PFSK-1 (cell line): Measurements from ENCODE around the gene XRCC3.

Experiments used
- FOXP2 ChIP-seq: optimal IDR thresholded peaks from 2 replicates; pipeline ENCODE3; 2011; ENCODE audit warnings: borderline replicate concordance, control low read depth, inconsistent platforms; ENCODE audit not compliant: insufficient read depth; ENCODE audit errors: extremely low read length, extremely low read depth
- TF ChIP-seq, protein P1 (sequence below), 2 experiments: IDR thresholded peaks; 2 replicates each; pipeline versions ENCODE4 v1.6.1 to v1.8.0; 2011 to 2012; ENCODE audit warnings: low read depth in 2 of 2, low read length in 2 of 2, control low read depth in 1 of 2, inconsistent platforms in 1 of 2, mild to moderate bottlenecking in 1 of 2, moderate library complexity in 1 of 2; ENCODE audit not compliant: insufficient read depth in 1 of 2

DNA sequence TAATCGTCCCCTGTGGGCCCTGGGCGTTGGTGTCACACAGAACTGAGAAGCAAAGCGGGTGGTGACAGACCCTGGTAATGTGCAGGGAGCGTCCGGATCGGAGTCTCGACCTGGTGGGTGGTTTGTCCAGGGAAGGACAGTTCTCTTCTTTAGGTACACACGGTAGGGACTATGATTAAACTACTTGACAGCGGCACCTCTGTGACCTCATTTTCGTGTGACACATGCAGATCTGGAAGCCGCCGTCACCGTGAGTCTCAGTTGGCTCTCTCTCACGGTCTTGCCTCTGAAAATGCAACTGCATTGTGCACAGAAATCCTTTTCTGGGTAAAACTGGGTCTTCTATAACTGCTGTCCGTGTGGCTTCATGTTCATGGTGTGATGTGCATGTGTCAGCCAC is 32.1 kb downstream of the XRCC3 start:
- TF ChIP-seq, protein P1, sequence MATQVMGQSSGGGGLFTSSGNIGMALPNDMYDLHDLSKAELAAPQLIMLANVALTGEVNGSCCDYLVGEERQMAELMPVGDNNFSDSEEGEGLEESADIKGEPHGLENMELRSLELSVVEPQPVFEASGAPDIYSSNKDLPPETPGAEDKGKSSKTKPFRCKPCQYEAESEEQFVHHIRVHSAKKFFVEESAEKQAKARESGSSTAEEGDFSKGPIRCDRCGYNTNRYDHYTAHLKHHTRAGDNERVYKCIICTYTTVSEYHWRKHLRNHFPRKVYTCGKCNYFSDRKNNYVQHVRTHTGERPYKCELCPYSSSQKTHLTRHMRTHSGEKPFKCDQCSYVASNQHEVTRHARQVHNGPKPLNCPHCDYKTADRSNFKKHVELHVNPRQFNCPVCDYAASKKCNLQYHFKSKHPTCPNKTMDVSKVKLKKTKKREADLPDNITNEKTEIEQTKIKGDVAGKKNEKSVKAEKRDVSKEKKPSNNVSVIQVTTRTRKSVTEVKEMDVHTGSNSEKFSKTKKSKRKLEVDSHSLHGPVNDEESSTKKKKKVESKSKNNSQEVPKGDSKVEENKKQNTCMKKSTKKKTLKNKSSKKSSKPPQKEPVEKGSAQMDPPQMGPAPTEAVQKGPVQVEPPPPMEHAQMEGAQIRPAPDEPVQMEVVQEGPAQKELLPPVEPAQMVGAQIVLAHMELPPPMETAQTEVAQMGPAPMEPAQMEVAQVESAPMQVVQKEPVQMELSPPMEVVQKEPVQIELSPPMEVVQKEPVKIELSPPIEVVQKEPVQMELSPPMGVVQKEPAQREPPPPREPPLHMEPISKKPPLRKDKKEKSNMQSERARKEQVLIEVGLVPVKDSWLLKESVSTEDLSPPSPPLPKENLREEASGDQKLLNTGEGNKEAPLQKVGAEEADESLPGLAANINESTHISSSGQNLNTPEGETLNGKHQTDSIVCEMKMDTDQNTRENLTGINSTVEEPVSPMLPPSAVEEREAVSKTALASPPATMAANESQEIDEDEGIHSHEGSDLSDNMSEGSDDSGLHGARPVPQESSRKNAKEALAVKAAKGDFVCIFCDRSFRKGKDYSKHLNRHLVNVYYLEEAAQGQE (IDR thresholded peaks at IDR 0.05; ENCODE audit: insufficient read depth in 1 of 2, low read depth in 2 of 2, low read length in 2 of 2) = no peak
- TF ChIP-seq FOXP2 = no peak
